ENCODE measurements around the gene C1QL4. TPM values are rescaled to one million over a fixed set of nuclear protein-coding genes. Genes with fewer than 3 reads are reported as not detected.

C1QL4 gene
- total and polyA plus RNA-seq, 2 of the 8 experiments (the other 6 are each of a cell fraction or from before 2014, with no cell fraction given) = 0.28 to 0.63 TPM

- no peak overlapping the region for H2BK5ac ChIP-seq (ENCODE audit: low read depth, low read length)
- POLR2A ChIA-PET (ENCODE audit: partially characterized antibody) = interaction anchor here (1.1 kb wide), 1 partner anchor 14 kb away, joined by 3 read pairs; the partner anchor contains the start of gene TROAP
- no peak overlapping the region for H3K9ac ChIP-seq (replicated peaks in 1 of 4; ENCODE audit: extremely low read depth in 1 of 4, low read depth in 3 of 4, low read length in 3 of 4)
- H3K4me2 ChIP-seq (ENCODE audit: insufficient read depth in 1 of 2, low read depth in 2 of 2, low read length in 2 of 2) = no peak overlapping the region
- DNase-seq (ENCODE audit: low read depth in 1 of 2, low spot score in 2 of 2) = no peak
- no peak overlapping the region for H3K18ac ChIP-seq (ENCODE audit: extremely low read depth, low read length)
- WGBS, 2 experiments (ENCODE audit: extremely low coverage in 1 of 2, insufficient coverage in 1 of 2, insufficient read length in 1 of 2, insufficient replicate concordance in 2 of 2, low coverage in 1 of 2, low lambda C conversion rate in 2 of 2, missing lambda C conversion rate in 1 of 2) = 84% methylated on average over 7 of the region's 7 CpGs; no CpG with 5 or more reads in 1 of the 2 experiments
- H2BK20ac ChIP-seq (ENCODE audit: low read length) = no peak overlapping the region
- no peak for FAIRE-seq
- TF ChIP-seq JUND (IDR thresholded peaks at IDR 0.05; ENCODE audit: low read length) (no peak), FOSL1 (IDR thresholded peaks at IDR 0.05; ENCODE audit: insufficient read depth, low read depth, low read length) (no peak), NRF1 (IDR thresholded peaks at IDR 0.05; ENCODE audit: low read depth, low read length) (no peak), KDM1A (IDR thresholded peaks at IDR 0.05; ENCODE audit: borderline replicate concordance, low read length) (no peak), NANOG (IDR thresholded peaks at IDR 0.05; ENCODE audit: insufficient read depth, low read depth, low read length, poor library complexity, severe bottlenecking) (no peak)
- H3K27ac ChIP-seq (ENCODE audit: low read depth, low read length) = no peak overlapping the region
- H3K9me3 ChIP-seq (ENCODE audit: insufficient read depth in 2 of 2, low read depth in 1 of 2, low read length in 1 of 2) = no peaks in the 10 kb centered on the region
- H2BK120ac ChIP-seq (replicated peaks; ENCODE audit: low read depth, low read length) = no peak overlapping the region
- H3K23ac ChIP-seq (ENCODE audit: insufficient read length) = no peak overlapping the region
- H4K91ac ChIP-seq (replicated peaks; ENCODE audit: insufficient read length, low read length) = no peak overlapping the region
- no peaks in the 10 kb centered on the region for H3K79me1 ChIP-seq (ENCODE audit: low read depth, low read length)
- CTCF ChIA-PET (ENCODE audit: partially characterized antibody) = interaction anchor here (1.0 to 1.2 kb wide), 5 partner anchors 16 to 38 kb away, joined by 3 to 4 read pairs (median 4); partner anchors contain the start of gene DNAJC22
- no peaks in the 10 kb centered on the region for H3K36me3 ChIP-seq (ENCODE audit: control insufficient read depth in 2 of 4, insufficient read depth in 4 of 4, low read length in 3 of 4)
- H4K20me1 ChIP-seq (replicated peaks in 1 of 2; ENCODE audit: control insufficient read depth in 1 of 2, insufficient read depth in 2 of 2, low read length in 2 of 2) = no peaks in the 10 kb centered on the region
- H3K4me3 ChIP-seq (ENCODE audit: extremely low read depth in 1 of 4, insufficient read depth in 2 of 4, low read depth in 3 of 4, low read length in 4 of 4) = no peak overlapping the region
- H4K5ac ChIP-seq (ENCODE audit: insufficient read length, low read depth, low read length) = no peak overlapping the region
- no peaks in the 10 kb centered on the region for H3K79me2 ChIP-seq (ENCODE audit: control insufficient read depth in 1 of 2, insufficient read depth in 2 of 2, low read length in 2 of 2)
- H2BK15ac ChIP-seq (ENCODE audit: low read length) = no peak overlapping the region
- H2AFZ ChIP-seq (ENCODE audit: low read length) = no peak overlapping the region
- H3K4me1 ChIP-seq (replicated peaks in 1 of 4; ENCODE audit: control insufficient read depth in 3 of 4, insufficient read depth in 4 of 4, low read length in 3 of 4) = no peaks in the 10 kb centered on the region
- no peak overlapping the region for H3K4ac ChIP-seq (replicated peaks; ENCODE audit: insufficient read length, low read depth, low read length)
- no peak overlapping the region for H4K8ac ChIP-seq (ENCODE audit: extremely low read depth, insufficient read depth, low read length)
- no peaks in the 10 kb centered on the region; a peak in 2 of 7 replicates for H3K27me3 ChIP-seq (replicated peaks in 1 of 4; ENCODE audit: control insufficient read depth in 3 of 4, extremely low read depth in 1 of 4, insufficient read depth in 3 of 4, low read length in 3 of 4)
- H3K14ac ChIP-seq (ENCODE audit: insufficient read length) = no peak overlapping the region
- no peak overlapping the region for H2AK5ac ChIP-seq (ENCODE audit: low read depth, low read length)
- no peak overlapping the region for H2BK12ac ChIP-seq (ENCODE audit: low read depth, low read length)
- no peaks in the 10 kb centered on the region for H3K23me2 ChIP-seq (ENCODE audit: low read depth, low read length)
- no peak overlapping the region for H3K56ac ChIP-seq (replicated peaks; ENCODE audit: insufficient read length, low read depth, low read length)
Observed at GRCh38 chr12:49309386-49309785, 27.6 kb downstream of the C1QL4 start.

Measured in H1 (cell line).